MM.1S (cell line): ENCODE measurements around the gene ACTR5.

Experiments used
- DNase-seq: peaks from one replicate; pipeline ENCODE4 v3.0.0-alpha.2; 2015
- H2AFZ ChIP-seq: fragments of 300-600 bp; sonication (generic); 2 replicates; pipeline ENCODE4 v1.6.0; 2016; ENCODE audit warnings: antibody characterized with exemption, low read length
- H3F3A ChIP-seq: fragments of 300-600 bp; sonication (generic); 2 replicates; pipeline ENCODE4 v1.6.1; 2016; ENCODE audit warnings: mild to moderate bottlenecking, antibody characterized with exemption, low read length, moderate library complexity, mixed read lengths; ENCODE audit not compliant: insufficient read depth
- H3K27ac ChIP-seq: fragments of 300-600 bp; sonication (generic); 2 replicates; pipeline ENCODE4 v1.5.1; 2016; ENCODE audit warnings: mild to moderate bottlenecking, low read length
- H3K27me3 ChIP-seq: fragments of 300-600 bp; sonication (generic); replicated peaks from 2 replicates; pipeline ENCODE4 v1.6.0; 2016; ENCODE audit warnings: low read length; ENCODE audit not compliant: insufficient read depth
- H3K36me3 ChIP-seq: fragments of 300-600 bp; sonication (generic); replicated peaks from 2 replicates; pipeline ENCODE4 v1.6.1; 2016; ENCODE audit warnings: mild to moderate bottlenecking, low read length, mixed read lengths; ENCODE audit not compliant: insufficient read depth
- H3K4me1 ChIP-seq: fragments of 300-600 bp; sonication (generic); 2 replicates; pipeline ENCODE4 v1.6.1; 2016; ENCODE audit warnings: low read length, mixed read lengths
- H3K4me2 ChIP-seq: fragments of 300-600 bp; sonication (generic); 2 replicates; pipeline ENCODE4 v1.6.0; 2016; ENCODE audit warnings: low read depth, low read length
- H3K4me3 ChIP-seq: fragments of 300-600 bp; sonication (generic); 2 replicates; pipeline ENCODE4 v1.5.1; 2016; ENCODE audit warnings: low read length, mixed read lengths
- H3K79me2 ChIP-seq: fragments of 300-600 bp; sonication (generic); 2 replicates; pipeline ENCODE4 v1.6.1; 2016; ENCODE audit warnings: mixed run types, low read length, mixed read lengths
- H3K9ac ChIP-seq: fragments of 300-600 bp; sonication (generic); 2 replicates; pipeline ENCODE4 v1.6.1; 2016; ENCODE audit warnings: low read length, mixed read lengths
- H3K9me2 ChIP-seq: fragments of 300-600 bp; sonication (generic); replicated peaks from 2 replicates; pipeline ENCODE4 v1.6.1; 2016; ENCODE audit warnings: mild to moderate bottlenecking, low read length, mixed read lengths; ENCODE audit not compliant: insufficient read depth
- H3K9me3 ChIP-seq: fragments of 300-600 bp; sonication (generic); replicated peaks from 2 replicates; pipeline ENCODE4 v1.6.1; 2016; ENCODE audit warnings: mild to moderate bottlenecking, low read length, mixed read lengths; ENCODE audit not compliant: insufficient read depth
- H4K20me1 ChIP-seq: fragments of 300-600 bp; sonication (generic); 2 replicates; pipeline ENCODE4 v1.6.1; 2016; ENCODE audit warnings: mild to moderate bottlenecking, low read length, moderate library complexity, mixed read lengths; ENCODE audit not compliant: insufficient read depth
- CTCF ChIP-seq: fragments of 300-600 bp; sonication (generic); IDR thresholded peaks from 2 replicates; pipeline ENCODE4 v1.5.1; 2016; ENCODE audit warnings: antibody characterized with exemption, low read length, mixed read lengths
- EZH2 ChIP-seq: fragments of 300-600 bp; sonication (generic); optimal IDR thresholded peaks from 2 replicates; pipeline ENCODE3; 2017; ENCODE audit warnings: low read depth, mild to moderate bottlenecking, antibody characterized with exemption, low read length, mixed read lengths
- EZH2phosphoT487 ChIP-seq: fragments of 300-600 bp; sonication (generic); IDR thresholded peaks from 2 replicates; pipeline ENCODE4 v1.6.1; 2018; ENCODE audit warnings: antibody characterized with exemption, low read length

Gene ACTR5

GRCh38 chr20:38706509-38706908, 41.8 kb upstream of the ACTR5 start:
- Histone ChIP-seq H3K9ac (no peak overlapping the region), H4K20me1 (no peaks in the 10 kb centered on the region), H3K79me2 (no peaks in the 10 kb centered on the region), H3K27me3 (peaks cover 16% of the 10 kb centered on the region; the same call in 1 of the 2 replicates), H3K36me3 (no peaks in the 10 kb centered on the region), H3F3A (no peaks in the 10 kb centered on the region), H3K4me2 (no peak overlapping the region), H3K4me3 (no peak overlapping the region), H3K4me1 (no peaks in the 10 kb centered on the region), H3K9me3 (no peaks in the 10 kb centered on the region), H3K27ac (no peak overlapping the region), H3K9me2 (no peaks in the 10 kb centered on the region), H2AFZ (no peak overlapping the region)
- no peak for DNase-seq
- TF ChIP-seq EZH2 (no peak), CTCF (no peak), EZH2phosphoT487 (no peak)

GRCh38 chr20:38714308-38714707, 34.0 kb upstream of the ACTR5 start:
- Histone ChIP-seq H3K9ac (no peak overlapping the region), H2AFZ (no peak overlapping the region), H3F3A (no peaks in the 10 kb centered on the region), H3K9me3 (no peaks in the 10 kb centered on the region), H3K9me2 (no peaks in the 10 kb centered on the region), H4K20me1 (no peaks in the 10 kb centered on the region), H3K79me2 (no peaks in the 10 kb centered on the region), H3K4me3 (no peak overlapping the region), H3K27me3 (peaks cover 26% of the 10 kb centered on the region), H3K4me1 (no peaks in the 10 kb centered on the region), H3K4me2 (no peak overlapping the region), H3K27ac (no peak overlapping the region), H3K36me3 (no peaks in the 10 kb centered on the region)
- DNase-seq = no peak
- TF ChIP-seq EZH2phosphoT487 (no peak), CTCF (no peak), EZH2 (no peak)

DNA sequence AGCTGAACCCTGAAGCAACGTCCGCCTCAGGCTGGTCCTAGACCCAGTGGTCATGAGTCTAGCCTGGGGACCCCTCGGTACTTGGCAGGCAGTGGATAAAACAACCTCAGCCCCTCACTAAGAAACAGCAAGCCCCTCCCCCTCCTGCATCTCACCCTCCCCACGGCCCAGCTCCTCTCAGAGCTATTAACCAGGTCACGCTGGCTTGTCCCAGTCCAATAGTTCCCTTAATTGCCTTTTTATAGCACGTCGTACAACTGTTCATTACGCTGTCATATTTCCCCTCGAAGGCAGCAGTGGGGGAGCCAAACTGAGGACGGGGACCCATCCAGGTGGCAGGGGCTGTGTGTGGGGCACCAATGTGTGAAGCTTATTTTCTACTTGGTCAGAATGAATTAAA, 32.6 kb upstream of the ACTR5 start:
- TF ChIP-seq EZH2 = no peak
- no peak for TF ChIP-seq EZH2phosphoT487
- no peak for TF ChIP-seq CTCF
- H2AFZ ChIP-seq = no peak overlapping the region
- H4K20me1 ChIP-seq = no peaks in the 10 kb centered on the region
- no peak overlapping the region for H3K4me3 ChIP-seq
- H3K27ac ChIP-seq = no peak overlapping the region
- H3K4me2 ChIP-seq = no peak overlapping the region
- H3K79me2 ChIP-seq = no peaks in the 10 kb centered on the region
- H3K9me2 ChIP-seq = no peaks in the 10 kb centered on the region
- H3F3A ChIP-seq = no peaks in the 10 kb centered on the region
- H3K9me3 ChIP-seq = no peaks in the 10 kb centered on the region
- H3K27me3 ChIP-seq = peaks cover 39% of the 10 kb centered on the region
- DNase-seq = no peak
- no peaks in the 10 kb centered on the region for H3K36me3 ChIP-seq
- H3K9ac ChIP-seq = no peak overlapping the region
- no peaks in the 10 kb centered on the region for H3K4me1 ChIP-seq

GRCh38 chr20:38722683-38723016, 25.6 kb upstream of the ACTR5 start:
- no peak overlapping the region for H3K4me3 ChIP-seq
- H4K20me1 ChIP-seq = no peaks in the 10 kb centered on the region
- no peak overlapping the region for H3K4me2 ChIP-seq
- peaks cover 11% of the 10 kb centered on the region for H3K4me1 ChIP-seq
- no peak overlapping the region for H2AFZ ChIP-seq
- TF ChIP-seq EZH2 (no peak), EZH2phosphoT487 (no peak), CTCF (no peak)
- peaks cover 87% of the 10 kb centered on the region for H3K27me3 ChIP-seq
- H3K36me3 ChIP-seq = no peaks in the 10 kb centered on the region
- H3F3A ChIP-seq = no peaks in the 10 kb centered on the region
- DNase-seq = no peak
- no peaks in the 10 kb centered on the region for H3K9me2 ChIP-seq
- H3K9ac ChIP-seq = no peak overlapping the region
- no peak overlapping the region for H3K27ac ChIP-seq
- H3K9me3 ChIP-seq = no peaks in the 10 kb centered on the region
- H3K79me2 ChIP-seq = no peaks in the 10 kb centered on the region
